ENCODE results near the gene ACOT7.

Gene ACOT7

GRCh38 chr1:6302568-6302967 lies 91.0 kb downstream of the ACOT7 start:
- TF ChIP-seq, protein P1, sequence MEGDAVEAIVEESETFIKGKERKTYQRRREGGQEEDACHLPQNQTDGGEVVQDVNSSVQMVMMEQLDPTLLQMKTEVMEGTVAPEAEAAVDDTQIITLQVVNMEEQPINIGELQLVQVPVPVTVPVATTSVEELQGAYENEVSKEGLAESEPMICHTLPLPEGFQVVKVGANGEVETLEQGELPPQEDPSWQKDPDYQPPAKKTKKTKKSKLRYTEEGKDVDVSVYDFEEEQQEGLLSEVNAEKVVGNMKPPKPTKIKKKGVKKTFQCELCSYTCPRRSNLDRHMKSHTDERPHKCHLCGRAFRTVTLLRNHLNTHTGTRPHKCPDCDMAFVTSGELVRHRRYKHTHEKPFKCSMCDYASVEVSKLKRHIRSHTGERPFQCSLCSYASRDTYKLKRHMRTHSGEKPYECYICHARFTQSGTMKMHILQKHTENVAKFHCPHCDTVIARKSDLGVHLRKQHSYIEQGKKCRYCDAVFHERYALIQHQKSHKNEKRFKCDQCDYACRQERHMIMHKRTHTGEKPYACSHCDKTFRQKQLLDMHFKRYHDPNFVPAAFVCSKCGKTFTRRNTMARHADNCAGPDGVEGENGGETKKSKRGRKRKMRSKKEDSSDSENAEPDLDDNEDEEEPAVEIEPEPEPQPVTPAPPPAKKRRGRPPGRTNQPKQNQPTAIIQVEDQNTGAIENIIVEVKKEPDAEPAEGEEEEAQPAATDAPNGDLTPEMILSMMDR (IDR thresholded peaks at IDR 0.05), result no peak

GRCh38 chr1:6301526-6301925 lies 92.0 kb downstream of the ACOT7 start:
- TF ChIP-seq, protein P1 (IDR thresholded peaks at IDR 0.05), result no peak

DNA sequence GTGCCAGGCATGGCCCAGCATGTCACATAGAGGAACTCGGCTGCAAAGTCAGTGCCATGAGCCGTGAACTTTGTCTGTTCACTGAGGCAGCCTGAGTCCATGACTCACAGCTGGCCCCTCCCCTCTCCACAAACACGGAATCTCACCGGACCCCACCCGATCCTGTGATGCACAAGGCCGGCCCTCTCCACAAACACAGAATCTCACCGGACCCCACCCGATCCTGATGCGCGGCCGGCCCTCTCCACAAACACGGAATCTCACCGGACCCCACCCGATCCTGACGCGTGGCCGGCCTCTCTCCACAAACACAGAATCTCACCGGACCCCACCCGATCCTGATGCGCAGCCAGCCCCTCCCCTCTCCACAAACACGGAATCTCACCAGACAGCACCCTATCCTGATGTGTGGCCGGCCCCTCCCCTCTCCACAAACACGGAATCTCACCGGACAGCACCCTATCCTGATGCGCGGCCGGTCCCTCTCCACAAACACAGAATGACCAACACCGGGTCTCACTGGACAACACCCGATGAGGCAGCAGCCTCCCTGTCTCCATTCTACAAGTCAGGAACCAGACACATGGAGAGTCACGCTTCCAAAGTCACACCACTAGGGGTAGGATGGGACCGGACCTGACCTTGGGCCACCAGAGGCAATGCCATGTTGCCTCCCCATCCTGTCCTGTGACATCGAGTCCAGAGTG lies 93.1 kb downstream of the ACOT7 start:
- TF ChIP-seq, protein P1 (IDR thresholded peaks at IDR 0.05), result no peak

GRCh38 chr1:6299557-6300165 lies 93.9 kb downstream of the ACOT7 start:
- TF ChIP-seq, protein P1 (IDR thresholded peaks at IDR 0.05), result no peak

GRCh38 chr1:6298940-6299465 lies 94.6 kb downstream of the ACOT7 start:
- TF ChIP-seq, protein P1 (IDR thresholded peaks at IDR 0.05), result no peak

DNA sequence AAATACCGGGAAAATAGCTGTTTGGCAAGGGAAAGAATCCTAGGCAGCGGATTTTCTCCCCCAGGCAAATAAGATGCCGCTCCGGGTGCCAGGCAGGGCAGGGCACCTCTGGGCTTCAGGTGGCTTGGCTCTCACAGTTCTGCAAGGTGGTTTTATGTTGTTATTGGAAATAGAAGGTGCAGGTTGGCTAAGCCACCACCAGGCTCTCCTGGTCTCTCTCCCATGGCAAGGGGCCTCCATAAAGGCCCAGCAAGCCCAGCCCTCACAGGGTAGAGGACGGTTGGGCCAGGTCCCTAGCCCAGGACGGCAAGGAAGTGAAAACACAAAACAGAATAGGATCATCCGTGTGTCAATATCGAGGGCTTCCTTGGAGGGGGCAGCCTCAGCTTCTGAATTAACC lies 95.0 kb downstream of the ACOT7 start:
- TF ChIP-seq, protein P1 (IDR thresholded peaks at IDR 0.05), result no peak

- TF ChIP-seq, protein P1 (IDR thresholded peaks at IDR 0.05), result no peak
Measured at GRCh38 chr1:6295910-6296309, 97.7 kb downstream of the ACOT7 start.
